GM12874 (cell line): ENCODE data around the gene RFTN1.

Source experiments
- TF ChIP-seq, protein P1 (sequence below): IDR thresholded peaks from 2 replicates; pipeline ENCODE4 v1.5.1; 2011; ENCODE audit warnings: low read depth, mild to moderate bottlenecking, control low read depth, low read length, moderate library complexity; ENCODE audit not compliant: insufficient read depth

RFTN1 gene

DNA sequence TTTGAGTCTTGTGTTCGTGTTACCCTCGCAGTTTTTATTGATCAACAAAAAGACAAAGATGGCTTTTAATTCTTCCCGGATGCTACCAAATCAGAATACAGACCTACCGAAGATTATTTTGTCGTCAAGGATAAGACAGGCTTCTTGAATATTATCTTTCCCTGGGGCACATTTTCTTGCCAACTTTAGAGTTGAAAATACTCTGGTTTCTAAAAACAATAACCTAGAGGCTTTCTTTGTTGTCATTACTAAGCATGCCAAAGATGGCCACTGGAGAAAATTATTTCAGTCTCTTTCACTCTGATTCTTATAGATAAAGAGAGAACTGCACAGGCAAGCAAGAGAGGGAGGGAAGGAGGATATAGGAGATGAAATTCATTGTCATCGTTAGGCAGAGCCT is 214.6 kb downstream of the RFTN1 start:
- TF ChIP-seq, protein P1, sequence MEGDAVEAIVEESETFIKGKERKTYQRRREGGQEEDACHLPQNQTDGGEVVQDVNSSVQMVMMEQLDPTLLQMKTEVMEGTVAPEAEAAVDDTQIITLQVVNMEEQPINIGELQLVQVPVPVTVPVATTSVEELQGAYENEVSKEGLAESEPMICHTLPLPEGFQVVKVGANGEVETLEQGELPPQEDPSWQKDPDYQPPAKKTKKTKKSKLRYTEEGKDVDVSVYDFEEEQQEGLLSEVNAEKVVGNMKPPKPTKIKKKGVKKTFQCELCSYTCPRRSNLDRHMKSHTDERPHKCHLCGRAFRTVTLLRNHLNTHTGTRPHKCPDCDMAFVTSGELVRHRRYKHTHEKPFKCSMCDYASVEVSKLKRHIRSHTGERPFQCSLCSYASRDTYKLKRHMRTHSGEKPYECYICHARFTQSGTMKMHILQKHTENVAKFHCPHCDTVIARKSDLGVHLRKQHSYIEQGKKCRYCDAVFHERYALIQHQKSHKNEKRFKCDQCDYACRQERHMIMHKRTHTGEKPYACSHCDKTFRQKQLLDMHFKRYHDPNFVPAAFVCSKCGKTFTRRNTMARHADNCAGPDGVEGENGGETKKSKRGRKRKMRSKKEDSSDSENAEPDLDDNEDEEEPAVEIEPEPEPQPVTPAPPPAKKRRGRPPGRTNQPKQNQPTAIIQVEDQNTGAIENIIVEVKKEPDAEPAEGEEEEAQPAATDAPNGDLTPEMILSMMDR: no peak

DNA sequence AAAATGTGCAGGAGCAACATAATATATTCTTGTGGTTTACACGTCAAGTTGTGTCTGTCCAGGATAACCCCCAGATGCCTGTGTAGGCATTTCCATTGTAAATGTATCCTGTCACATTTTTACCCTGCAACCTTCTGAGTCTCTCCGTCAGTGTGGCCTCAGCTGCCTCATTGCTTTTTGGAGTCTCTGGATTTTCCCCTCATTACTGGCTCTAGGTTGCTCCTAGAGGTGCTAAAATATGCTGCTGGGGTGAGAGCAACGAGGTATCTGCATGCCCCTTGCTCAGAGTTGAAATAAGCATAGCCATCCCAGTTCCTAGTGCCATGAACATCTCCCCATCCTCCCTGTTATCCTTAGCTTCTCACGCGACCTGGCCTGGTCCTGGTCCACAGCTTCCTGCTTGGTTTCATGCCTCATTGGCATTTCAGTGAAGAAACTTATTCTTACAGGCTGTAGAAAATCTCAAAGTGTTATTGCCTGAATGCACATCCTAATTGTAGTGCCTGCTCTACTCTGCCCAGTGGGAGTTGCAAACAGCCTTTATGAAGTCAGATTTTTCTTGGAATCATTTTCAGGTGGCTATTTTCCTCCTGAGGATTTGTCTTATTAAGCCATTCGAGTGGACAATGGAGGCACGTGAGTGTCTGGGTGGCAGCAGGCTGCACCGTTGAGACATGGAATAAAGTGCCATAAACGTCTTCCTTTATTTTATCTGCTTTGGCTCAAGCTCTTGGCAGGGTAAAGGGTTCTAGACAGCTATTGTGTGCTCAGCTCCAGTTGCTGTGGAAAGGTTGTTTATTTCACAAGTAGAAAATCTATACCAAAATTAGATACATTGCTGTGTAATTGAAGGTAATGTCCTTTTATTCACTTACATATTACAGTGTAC is 215.3 kb downstream of the RFTN1 start:
- TF ChIP-seq, protein P1: no peak

GRCh38 chr3:16295298-16295890 is 218.1 kb downstream of the RFTN1 start:
- TF ChIP-seq, protein P1: no peak

DNA sequence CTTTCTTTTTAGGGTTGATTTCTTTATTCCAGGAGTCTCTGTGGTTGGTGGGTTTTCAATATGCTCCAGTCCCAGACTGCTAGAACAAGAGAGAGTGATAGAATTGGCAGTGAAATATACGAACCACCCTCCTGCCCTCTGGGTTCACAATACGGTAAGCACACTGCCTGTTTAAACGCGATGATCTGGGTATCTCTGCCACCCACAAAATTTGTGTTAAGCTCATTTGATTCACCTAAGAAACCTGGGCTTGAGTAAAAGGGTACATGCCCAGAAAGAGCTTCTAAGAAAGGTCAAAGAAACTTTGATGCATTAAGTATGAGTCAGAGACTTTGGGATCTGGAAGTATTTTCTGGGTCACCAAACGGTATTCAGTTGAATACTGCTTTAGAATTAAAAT is 218.7 kb downstream of the RFTN1 start:
- TF ChIP-seq, protein P1: no peak

DNA sequence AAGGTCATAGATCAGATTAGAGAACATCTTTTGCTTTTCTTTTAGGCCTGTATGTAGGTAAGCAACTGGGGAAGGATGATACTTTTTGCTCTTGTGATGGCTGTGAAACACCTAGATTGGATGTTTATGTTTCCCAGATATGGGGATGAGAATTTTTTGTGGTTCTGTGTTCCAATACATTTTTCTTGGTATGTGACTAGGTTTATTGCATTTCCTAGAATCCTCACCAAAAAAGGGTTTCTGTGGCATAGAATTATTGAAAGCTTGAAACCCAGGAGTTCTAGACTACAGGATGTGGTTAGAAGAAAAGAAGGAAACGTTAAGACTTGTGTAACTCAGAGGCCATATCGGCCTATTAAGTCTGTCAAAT is 222.7 kb downstream of the RFTN1 start:
- TF ChIP-seq, protein P1: no peak

GRCh38 chr3:16290007-16290826 is 223.3 kb downstream of the RFTN1 start:
- TF ChIP-seq, protein P1: peak; percentile 53; the same call in 1 of the 2 replicates
